IPS DF 19.7 (cell line): ENCODE data around the gene NRIP1.

Experiments
- DNase-seq: peaks from one replicate; pipeline ENCODE4 v3.0.0-alpha.2; 2013; ENCODE audit warnings: low read depth, low spot score

Gene NRIP1

DNA sequence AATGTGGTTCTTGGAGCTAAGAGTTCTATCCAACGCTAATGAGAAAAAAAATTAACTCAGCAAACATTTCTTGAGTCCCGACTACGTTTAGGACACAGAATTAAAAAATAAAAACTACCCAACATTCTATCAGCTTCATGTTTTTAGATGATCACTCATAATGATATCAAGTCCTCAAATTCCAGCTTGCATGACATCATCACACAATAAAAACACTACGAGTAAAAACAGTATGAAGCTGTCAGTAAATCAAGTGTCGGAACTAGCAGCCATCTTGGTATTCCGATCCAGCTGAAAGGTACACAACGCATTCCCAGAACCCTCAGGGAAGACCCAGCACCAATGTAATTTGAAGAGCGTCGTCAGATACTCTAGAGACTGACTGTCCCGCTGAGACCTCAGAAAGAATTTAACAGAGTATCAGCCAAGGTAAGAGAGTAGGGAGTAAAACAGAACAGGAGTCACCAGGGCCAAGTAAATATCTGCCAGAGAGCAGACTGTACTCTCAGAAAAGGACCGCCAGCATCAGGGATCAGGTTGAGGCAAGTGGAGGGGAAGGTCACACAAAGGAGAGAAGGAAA is 57.0 kb downstream of the NRIP1 start:
- no peak for DNase-seq

- DNase-seq, result no peak
Observed at GRCh38 chr21:15006594-15007230, 58.1 kb downstream of the NRIP1 start.

DNA sequence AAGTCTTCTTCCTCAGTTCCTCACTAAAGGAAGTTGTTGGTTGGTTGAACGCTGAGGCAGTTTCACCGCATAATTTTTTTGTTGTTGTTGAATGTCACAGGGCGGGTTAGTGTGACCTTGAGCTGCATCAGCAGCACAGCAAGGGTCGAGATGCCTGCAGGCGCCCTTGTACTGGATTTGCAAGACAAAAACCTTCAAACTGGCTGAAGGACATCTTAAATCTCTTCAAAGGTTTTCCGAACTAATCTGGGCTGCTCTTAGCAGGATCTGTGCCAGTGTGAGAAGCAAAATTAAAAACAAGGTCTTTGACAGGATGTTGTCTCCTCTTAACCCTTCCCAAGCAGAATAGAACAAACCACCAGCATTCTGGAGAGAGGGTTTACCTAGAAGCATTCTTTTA is 59.4 kb downstream of the NRIP1 start:
- DNase-seq, result peak; percentile 78

GRCh38 chr21:15004721-15005370 is 60.0 kb downstream of the NRIP1 start:
- DNase-seq, result no peak

- DNase-seq, result no peak
Observed at GRCh38 chr21:15003463-15004135, 61.2 kb downstream of the NRIP1 start.

DNA sequence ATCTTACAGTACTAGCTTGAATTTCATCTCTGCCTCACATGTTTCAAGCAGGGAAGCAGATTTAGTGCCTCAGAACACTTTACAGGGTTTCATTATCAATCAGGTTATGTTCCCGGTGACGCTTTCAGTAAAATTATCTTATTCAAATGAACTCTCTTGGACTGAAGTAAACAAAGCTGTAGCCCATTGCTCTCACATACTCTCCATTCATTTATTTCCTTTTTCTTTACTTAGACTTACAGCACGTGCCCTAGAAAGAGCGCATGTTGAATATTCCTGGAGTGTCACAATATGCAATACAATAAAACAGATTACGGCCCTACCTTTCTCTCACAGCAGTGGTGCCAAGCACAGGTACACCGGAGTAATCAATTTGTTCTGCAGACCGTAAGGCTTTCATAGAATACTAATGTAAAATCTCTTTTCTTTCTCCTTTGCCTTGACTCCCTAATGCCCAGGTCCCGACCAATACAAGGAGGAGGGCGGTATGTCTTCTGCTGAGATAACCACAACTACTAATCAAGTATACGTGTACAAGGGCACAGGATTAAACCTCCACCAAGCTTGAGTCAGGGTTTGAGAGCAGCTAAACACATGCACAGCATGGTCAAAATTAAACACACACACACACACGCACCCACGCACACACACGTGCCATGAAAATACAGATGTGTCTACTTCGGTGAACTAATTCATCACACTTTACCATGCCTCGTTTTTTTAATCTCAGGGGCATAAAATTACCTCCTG is 62.8 kb downstream of the NRIP1 start:
- no peak for DNase-seq

DNA sequence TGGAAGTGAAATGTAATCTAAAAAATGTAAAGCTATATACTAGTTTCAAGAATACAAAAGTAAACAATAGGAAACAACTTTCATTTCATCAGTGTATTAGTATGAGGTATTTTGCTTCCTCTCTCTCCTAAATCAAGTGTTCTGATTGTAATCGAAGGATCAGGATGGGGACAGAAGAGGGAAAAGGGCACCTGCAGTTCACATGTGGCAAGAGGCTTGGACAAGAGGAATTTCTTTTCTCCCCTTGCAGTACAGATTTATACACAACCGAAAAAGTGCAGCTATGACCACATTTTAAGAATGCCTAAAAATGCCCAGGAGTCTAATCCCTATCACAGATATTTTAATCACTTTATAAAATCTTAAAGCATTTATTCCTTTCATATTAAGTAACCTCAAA is 63.7 kb downstream of the NRIP1 start:
- no peak for DNase-seq

DNA sequence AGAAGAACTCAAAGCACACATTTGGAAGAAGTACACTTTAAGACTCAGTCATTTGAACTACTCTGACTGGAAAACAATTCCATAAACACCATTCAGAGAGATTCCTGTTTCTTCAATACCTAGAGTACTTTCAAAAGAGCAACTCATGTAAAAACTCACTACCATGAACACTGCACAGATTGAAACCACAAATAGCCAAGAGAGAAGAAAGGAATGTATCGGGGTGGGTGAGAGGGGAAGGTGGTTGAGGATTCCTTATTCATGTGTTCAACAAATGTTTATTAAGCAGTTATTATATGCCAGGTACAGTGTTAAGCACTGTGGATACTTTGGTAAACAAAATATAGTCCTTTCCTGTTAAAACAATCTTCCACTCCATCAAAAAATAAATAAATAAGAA is 64.7 kb downstream of the NRIP1 start:
- DNase-seq, result no peak

- DNase-seq, result no peak
Observed at GRCh38 chr21:14998784-14999183, 66.0 kb downstream of the NRIP1 start.

DNA sequence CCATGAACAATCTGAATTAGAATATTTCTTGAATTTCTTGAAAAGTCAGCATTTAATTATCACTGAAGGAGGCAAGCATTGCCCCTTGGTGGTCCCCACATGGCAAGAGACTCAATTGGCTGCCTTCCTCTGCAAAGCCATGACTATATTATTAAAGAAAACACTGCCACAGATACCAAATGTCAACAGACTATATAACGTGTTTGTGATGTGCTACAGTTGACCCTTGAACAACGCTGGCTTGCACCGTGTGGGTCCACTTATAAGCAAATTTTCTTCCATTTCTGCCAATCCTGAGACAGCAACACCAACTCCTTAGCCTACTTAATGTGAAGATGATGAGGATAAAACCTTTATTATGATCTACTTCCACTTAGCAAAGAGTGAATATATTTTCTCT is 66.5 kb downstream of the NRIP1 start:
- no peak for DNase-seq

DNA sequence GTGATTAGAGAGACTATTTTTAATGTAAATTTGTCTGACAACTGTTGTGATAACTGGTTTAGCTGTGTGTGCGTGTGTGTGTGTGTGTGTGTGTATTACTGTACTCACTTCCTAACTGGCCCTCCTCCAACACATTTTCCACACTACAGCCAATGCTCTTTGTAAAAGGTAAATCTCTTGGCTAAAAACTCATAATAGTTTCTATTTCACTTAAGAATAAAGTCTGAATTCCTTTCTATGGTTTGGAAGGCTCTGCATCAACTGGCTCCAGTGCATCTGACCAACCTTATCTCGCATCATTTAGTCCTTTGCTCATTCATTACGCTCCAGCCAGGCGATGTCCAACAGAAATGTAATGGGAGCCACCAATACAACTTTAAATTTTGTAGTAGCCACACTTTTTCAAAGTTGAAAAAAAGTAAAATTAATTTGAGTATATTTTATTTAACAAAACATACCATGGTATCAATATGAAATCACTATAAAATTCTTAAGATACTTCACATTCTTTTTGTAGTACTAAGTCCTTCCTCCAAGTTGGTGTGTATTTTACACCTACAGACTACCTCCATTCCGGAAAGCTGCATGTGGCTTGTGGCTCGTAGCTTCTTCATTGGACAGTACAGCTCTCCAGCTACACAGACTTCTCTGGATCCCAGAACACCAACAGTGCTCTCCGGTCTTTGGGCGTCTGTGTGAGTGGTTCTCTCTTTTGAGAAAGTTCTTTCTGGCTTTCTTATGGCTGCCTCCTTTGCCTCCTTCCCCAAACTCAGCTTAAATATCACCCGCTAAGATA is 68.9 kb downstream of the NRIP1 start:
- DNase-seq, result no peak

DNA sequence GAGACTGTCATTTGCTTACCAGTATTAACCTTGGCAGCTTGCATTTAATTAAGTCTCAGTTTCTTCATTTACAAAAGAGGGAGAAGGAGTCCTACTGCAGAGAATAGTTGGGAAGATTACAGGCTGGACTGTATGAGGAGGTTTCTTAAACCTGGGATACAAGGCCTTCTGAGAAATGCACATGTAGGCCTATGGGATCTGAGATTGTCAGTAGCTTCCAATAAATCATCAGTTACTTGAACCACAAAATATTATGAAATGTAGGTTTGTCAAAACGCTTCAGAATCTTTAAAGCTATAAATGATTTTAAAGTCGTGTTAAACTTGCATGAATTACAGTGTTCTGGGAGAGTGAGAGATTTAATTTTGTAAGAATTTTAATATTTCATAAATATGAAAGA is 69.6 kb downstream of the NRIP1 start:
- no peak for DNase-seq

DNA sequence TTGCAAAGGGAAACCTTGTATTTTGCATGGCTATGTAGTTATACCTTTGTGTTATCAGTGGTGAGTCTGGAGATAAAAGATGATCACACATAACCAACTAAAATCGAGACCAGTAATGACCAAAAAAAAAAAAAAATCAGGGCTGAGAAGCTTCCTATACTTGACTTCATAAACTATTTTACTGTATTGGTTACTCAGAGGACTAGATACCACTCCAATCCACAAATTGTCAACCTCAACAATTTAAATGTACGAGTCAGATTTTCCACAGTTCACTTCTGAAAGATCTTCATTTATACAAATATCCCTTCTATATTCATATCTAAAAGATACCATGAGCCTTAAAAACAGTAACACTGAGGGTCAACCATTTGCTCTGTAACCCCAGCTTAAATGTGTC is 71.7 kb downstream of the NRIP1 start:
- DNase-seq, result no peak

DNA sequence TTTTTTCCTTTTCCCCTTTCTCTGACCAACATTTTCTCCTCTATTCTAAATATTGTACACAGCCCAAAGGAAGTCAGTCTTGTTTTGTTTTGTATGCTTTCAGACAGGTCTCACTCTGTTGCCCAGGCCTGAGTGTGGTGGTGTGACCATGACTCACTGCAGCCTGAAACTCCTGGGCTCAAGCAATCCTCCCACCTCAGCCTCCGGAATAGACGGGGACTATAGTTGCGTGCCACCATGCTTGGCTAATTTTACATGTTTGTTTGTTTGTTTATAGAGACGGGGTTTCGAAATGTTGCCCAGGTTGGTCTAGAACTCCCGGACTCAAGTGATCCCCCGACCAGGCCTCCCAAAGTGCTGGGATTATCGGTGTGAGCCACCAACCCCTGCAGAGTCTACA is 72.8 kb downstream of the NRIP1 start:
- DNase-seq, result no peak

- DNase-seq, result no peak
Observed at GRCh38 chr21:14989359-14989758, 75.4 kb downstream of the NRIP1 start.

- no peak for DNase-seq
Observed at GRCh38 chr21:14988760-14989159, 76.0 kb downstream of the NRIP1 start.

- no peak for DNase-seq
Observed at GRCh38 chr21:14987370-14988170, 77.2 kb downstream of the NRIP1 start.

DNA sequence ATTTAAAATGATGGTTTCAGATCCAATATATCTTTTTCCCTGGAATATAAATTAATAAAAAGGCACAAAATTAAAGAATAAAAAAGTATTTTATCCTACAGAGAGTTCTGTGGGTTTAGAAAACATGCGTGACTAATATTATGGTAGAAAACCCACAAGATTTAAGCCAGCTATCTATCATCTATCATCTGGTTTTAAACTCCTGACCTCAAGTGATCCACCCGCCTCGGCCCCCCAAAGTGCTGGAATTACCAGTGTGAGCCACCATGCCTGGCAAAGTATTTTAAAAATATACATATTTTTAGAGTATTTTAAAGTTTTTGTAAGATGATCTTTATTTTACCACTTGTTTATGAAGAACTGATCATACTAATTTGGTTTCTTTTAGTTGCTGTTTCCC is 79.5 kb downstream of the NRIP1 start:
- DNase-seq, result no peak

- DNase-seq, result no peak
Observed at GRCh38 chr21:14982336-14982735, 82.5 kb downstream of the NRIP1 start.

DNA sequence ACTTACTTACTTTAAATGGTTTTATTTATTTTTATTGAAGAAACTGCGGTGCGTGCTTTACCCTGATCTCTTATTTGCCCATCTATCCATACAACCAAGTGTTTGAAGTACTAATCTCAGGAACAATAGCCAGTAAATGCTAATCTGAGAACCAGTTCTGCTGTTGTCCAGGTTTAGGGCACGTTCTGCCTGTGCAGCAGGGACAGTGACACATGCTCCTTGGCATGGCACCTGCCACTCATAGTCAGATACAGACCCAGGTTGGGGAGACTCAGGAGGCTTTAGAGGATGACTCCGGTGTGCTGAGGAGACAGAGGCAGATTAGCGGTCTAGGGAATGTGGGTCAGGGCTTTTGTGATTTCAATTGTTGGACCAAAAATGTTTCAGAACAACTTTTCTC is 83.6 kb downstream of the NRIP1 start:
- no peak for DNase-seq
